Heart left ventricle (tissue), 13 donors: ENCODE measurements around the gene SLC13A3.

Experiments
- POLR2A ChIP-seq, 2 donors: fragments of 450-650 bp; IDR thresholded peaks; one replicate each; pipeline ENCODE4 v1.6.1; 2017; ENCODE audit warnings: antibody characterized with exemption in 2 of 2, mild to moderate bottlenecking in 2 of 2, moderate library complexity in 2 of 2
- TF ChIP-seq, protein P1 (sequence below), 12 donors: fragments of 200-600 bp; sonication (generic) in 4 of 12; IDR thresholded peaks; one replicate each; pipeline versions ENCODE4 v1.5.0 to v1.8.0; 2018 to 2022; ENCODE audit warnings: antibody characterized with exemption in 12 of 12, mild to moderate bottlenecking in 5 of 12
- donor health status: ischemic (EF 13 %, LVEDD 7.1; RV severe dilation, severe dysfunction).
- donor health status: DM: no; HTN: yes; CAD: no.
- donor health status: DM: no; HTN: no; CAD: no.
- donor health status: ischemic (EF 25% LVEDD 6.9; RV normal size, moderate dysfunction).
- donor health status: ischemic (EF 25% LVEDD 5.7; RV mildly dilated, moderate dysfunction).
- donor health status: ischemic (EF 35%, LVEDD 5.7; RV mildly dilated, moderate dysfunction).
- donor health status: nonischemic (EF 11% LVEDD 7.7; RV severe dilation, severe dysfunction).
- donor health status: DM: yes; HTN: yes; CAD: no.
- donor health status: PGD.
- donor health status: ischemic (EF 29% LVEDD 5.4; RV normal size, mild dysfunction).
- donor health status: nonischemic (EF 23%, LVEDD 6.1; RV moderate dilation, normal function).

DNA sequence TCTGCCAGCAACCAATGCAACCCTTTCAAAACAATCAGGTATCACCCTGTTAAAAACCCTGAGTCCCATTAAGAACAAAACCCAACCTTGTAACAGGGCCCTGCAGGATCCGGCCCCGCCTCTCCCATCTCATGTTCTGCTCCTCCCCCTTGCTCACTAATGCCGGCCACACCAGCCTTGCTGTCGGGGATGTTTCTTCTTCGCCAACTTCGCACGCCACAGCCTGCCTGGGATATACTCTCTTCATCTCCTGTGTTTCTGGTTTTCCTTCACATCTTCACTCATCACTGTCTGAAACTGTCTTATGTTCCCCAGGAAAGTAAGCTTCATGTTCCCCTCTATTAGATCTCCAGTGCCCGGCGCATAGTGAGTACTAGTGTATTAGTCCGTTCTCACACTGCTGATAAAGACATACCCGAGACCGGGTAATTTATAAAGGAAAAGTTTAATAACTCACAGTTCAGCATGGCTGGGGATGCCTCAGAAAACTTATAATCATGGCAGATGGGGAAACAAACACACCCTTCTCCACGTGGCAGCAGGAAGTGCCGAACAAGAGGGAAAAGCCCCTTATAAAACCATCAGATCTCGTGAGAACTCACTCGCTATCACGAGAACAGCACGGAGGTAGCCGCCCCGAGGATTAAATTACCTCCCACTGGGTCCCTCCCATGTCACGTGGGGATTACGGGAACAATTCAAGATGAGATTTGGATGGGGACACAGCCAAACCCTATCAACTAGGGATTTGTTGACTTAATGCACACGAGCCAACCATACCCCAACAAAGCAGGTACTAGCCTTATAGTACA lies 32.9 kb upstream of the SLC13A3 start:
- TF ChIP-seq, protein P1, sequence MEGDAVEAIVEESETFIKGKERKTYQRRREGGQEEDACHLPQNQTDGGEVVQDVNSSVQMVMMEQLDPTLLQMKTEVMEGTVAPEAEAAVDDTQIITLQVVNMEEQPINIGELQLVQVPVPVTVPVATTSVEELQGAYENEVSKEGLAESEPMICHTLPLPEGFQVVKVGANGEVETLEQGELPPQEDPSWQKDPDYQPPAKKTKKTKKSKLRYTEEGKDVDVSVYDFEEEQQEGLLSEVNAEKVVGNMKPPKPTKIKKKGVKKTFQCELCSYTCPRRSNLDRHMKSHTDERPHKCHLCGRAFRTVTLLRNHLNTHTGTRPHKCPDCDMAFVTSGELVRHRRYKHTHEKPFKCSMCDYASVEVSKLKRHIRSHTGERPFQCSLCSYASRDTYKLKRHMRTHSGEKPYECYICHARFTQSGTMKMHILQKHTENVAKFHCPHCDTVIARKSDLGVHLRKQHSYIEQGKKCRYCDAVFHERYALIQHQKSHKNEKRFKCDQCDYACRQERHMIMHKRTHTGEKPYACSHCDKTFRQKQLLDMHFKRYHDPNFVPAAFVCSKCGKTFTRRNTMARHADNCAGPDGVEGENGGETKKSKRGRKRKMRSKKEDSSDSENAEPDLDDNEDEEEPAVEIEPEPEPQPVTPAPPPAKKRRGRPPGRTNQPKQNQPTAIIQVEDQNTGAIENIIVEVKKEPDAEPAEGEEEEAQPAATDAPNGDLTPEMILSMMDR (IDR thresholded peaks at IDR 0.05), result no peak
- no peak for TF ChIP-seq POLR2A (IDR thresholded peaks at IDR 0.05)
